ENCODE results near the gene TC2N.
A peak's percentile ranks its signal among the peaks of the same experiment; 100 is the strongest.

The TC2N gene

DNA sequence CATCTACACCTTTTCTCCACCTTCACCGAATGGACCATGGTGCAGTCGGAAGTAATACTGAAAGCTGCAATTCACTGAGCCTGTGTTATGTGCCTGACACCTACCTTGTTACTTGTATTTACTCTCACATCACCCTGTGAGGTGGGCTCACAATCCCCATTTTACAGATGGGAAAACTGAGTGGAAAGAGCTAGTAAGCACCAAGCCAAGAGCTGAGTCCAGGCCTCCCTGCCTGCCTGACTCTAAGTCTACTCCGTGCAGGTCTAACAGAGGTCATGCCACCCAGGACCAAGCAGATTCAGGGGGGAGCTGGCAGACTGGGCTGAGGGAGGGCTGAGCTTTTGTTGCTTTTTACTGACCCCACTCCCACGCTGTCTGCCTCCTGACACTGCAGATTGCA is 29.1 kb upstream of the TC2N start:
- no peaks in the 10 kb centered on the region for H3K9me3 Mint-ChIP-seq
- no peaks in the 10 kb centered on the region for H3K36me3 Mint-ChIP-seq
- DNase-seq (ENCODE audit: low spot score in 2 of 2), result no peak
- no peak for ATAC-seq
- peak overlapping the region; percentile 23 for H3K27ac Mint-ChIP-seq
- H3K4me1 Mint-ChIP-seq, result peaks cover 34% of the 10 kb centered on the region
- no peak overlapping the region for H3K4me3 Mint-ChIP-seq

DNA sequence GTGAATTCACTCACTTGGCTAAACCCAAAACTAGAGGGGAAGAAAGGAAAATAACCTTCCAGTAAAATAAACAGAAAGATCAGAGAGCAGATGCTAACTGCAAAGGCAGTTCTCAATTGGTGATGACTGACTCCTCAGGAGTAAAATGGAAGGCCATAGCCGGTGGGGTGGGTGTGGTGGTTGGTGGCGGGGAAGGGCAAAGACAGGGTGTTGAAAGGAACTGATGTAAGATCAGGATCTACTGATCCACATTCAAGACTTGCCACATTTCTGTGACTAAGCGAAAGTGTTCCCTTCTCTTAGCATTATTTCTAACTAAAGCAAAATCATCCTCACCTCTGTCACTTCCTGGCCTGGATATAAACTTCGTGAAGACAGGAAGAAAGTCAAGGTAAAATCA is 26.3 kb upstream of the TC2N start:
- ATAC-seq, result peak; percentile 67
- H3K36me3 Mint-ChIP-seq, result no peaks in the 10 kb centered on the region

GRCh38 chr14:91893007-91893406 is 25.7 kb upstream of the TC2N start:
- H3K4me3 Mint-ChIP-seq, result no peak overlapping the region
- ATAC-seq, result peak; percentile 47
- H3K9me3 Mint-ChIP-seq, result no peaks in the 10 kb centered on the region
- H3K36me3 Mint-ChIP-seq, result no peaks in the 10 kb centered on the region
- peaks cover 64% of the 10 kb centered on the region for H3K4me1 Mint-ChIP-seq
- no peak for DNase-seq (ENCODE audit: low spot score in 2 of 2)
- H3K27ac Mint-ChIP-seq, result peak overlapping the region; percentile 80

More for the DNA sequence above, 26.3 kb upstream of the TC2N start:
- peak overlapping the region; percentile 80 for H3K27ac Mint-ChIP-seq
- DNase-seq (ENCODE audit: low spot score in 2 of 2), result no peak
- no peak overlapping the region for H3K4me3 Mint-ChIP-seq
- peaks cover 61% of the 10 kb centered on the region for H3K4me1 Mint-ChIP-seq
- no peaks in the 10 kb centered on the region for H3K9me3 Mint-ChIP-seq

- Mint-ChIP-seq H3K36me3 (no peaks in the 10 kb centered on the region), H3K27ac (peak overlapping the region; percentile 38), H3K4me3 (no peak overlapping the region), H3K4me1 (peaks cover 57% of the 10 kb centered on the region), H3K9me3 (no peaks in the 10 kb centered on the region)
- DNase-seq (ENCODE audit: low spot score in 2 of 2) (no peak), ATAC-seq (no peak)
Observed at GRCh38 chr14:91891721-91892220, 24.4 kb upstream of the TC2N start.

DNA sequence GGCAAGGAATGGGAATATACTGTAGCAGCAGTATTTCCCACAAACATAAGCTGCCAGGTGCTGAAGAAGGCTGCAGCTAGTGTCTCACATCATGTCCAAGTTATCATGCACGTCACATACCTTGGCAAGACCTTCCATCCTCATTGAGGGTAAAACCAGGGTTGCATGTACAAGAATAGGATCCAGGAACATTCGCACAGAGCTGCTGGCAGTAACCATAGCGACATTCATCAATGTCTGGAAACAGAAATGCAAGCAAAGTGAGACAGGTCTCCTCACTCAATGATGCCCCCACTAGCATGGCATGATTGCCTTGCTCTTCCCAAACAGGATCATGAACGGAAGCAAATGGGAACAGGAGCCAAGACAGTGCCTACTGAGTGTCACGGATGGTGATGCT is 23.8 kb upstream of the TC2N start:
- DNase-seq (ENCODE audit: low spot score in 2 of 2), result no peak
- no peaks in the 10 kb centered on the region for H3K36me3 Mint-ChIP-seq
- H3K9me3 Mint-ChIP-seq, result no peaks in the 10 kb centered on the region
- peak overlapping the region; percentile 38 for H3K27ac Mint-ChIP-seq
- ATAC-seq, result no peak
- peaks cover 57% of the 10 kb centered on the region for H3K4me1 Mint-ChIP-seq
- no peak overlapping the region for H3K4me3 Mint-ChIP-seq

- Mint-ChIP-seq H3K36me3 (no peaks in the 10 kb centered on the region), H3K27ac (peak overlapping the region; percentile 54), H3K4me1 (peaks cover 57% of the 10 kb centered on the region), H3K9me3 (no peaks in the 10 kb centered on the region), H3K4me3 (no peak overlapping the region)
- DNase-seq (ENCODE audit: low spot score in 2 of 2) (no peak), ATAC-seq (peak; percentile 9)
Observed at GRCh38 chr14:91890291-91890749, 23.0 kb upstream of the TC2N start.

DNA sequence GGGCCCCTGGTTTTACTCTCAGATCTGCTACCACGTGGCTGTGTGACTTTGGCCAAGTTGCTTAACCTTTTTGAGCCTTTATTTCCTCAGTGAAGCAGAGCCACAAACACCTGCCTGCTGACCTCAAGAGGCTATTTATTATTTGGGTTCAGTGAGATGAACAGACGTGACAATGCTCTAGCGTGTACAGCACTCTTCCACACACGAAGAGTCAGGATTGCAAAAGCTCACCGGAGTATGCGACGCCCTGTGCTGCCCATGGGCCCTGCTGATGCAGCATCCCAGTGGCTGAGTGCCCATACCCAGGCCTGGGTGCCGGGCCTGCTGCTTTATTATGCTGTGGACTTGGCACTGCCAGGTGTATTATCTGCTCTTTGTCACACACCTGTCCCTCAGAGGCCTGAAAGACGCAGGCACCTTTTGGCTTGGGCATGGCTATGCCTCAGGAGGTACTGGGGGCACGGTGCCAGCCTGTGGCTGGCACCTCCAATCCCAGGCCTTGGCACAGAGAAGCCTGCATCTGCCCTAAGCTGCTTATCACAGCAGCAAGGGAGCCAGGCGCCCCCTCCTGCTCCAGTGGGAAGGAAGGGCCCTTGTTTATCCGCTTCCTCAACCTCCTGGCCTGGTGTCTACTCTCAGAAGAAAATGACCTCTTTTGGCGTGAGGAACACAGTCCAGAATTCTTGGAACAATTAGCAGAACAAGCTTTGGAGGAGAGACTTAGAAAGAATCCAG is 22.3 kb upstream of the TC2N start:
- no peaks in the 10 kb centered on the region for H3K36me3 Mint-ChIP-seq
- peaks cover 62% of the 10 kb centered on the region for H3K4me1 Mint-ChIP-seq
- no peak for DNase-seq (ENCODE audit: low spot score in 2 of 2)
- no peaks in the 10 kb centered on the region for H3K9me3 Mint-ChIP-seq
- no peak overlapping the region for H3K4me3 Mint-ChIP-seq
- H3K27ac Mint-ChIP-seq, result peak overlapping the region; percentile 54
- no peak for ATAC-seq

- Mint-ChIP-seq H3K9me3 (no peaks in the 10 kb centered on the region), H3K36me3 (no peaks in the 10 kb centered on the region), H3K4me1 (peaks cover 63% of the 10 kb centered on the region), H3K27ac (peak overlapping the region; percentile 54), H3K4me3 (no peak overlapping the region)
- DNase-seq (ENCODE audit: low spot score in 2 of 2) (no peak), ATAC-seq (no peak)
Observed at GRCh38 chr14:91888641-91889476, 21.5 kb upstream of the TC2N start.

- no peak for DNase-seq (ENCODE audit: low spot score in 2 of 2)
- peaks cover 50% of the 10 kb centered on the region for H3K4me1 Mint-ChIP-seq
- H3K4me3 Mint-ChIP-seq, result no peak overlapping the region
- no peak for ATAC-seq
- H3K9me3 Mint-ChIP-seq, result no peaks in the 10 kb centered on the region
- H3K27ac Mint-ChIP-seq, result no peak overlapping the region
- no peaks in the 10 kb centered on the region for H3K36me3 Mint-ChIP-seq
Observed at GRCh38 chr14:91886961-91887360, 19.6 kb upstream of the TC2N start.

DNA sequence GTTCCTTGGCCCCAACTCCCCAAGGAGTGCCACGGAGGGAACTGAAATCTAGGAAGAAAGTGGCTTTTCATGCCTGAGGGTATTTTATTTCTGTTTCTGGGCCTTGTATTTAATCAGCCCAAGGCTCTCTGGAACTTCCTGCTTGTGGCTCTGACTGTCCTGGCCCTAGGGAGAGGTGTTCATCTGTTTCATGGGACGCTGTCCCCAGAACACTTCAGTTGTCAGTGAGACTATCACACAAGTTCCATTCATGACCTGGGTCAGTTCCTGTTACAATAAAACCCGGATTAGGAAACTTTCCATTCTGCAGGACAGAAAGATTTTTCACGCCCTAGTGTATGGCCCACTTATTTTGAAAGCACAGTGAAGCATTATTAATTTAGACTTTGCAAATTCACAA is 18.5 kb upstream of the TC2N start:
- H3K27ac Mint-ChIP-seq, result no peak overlapping the region
- H3K4me1 Mint-ChIP-seq, result peaks cover 45% of the 10 kb centered on the region
- ATAC-seq, result no peak

DNA sequence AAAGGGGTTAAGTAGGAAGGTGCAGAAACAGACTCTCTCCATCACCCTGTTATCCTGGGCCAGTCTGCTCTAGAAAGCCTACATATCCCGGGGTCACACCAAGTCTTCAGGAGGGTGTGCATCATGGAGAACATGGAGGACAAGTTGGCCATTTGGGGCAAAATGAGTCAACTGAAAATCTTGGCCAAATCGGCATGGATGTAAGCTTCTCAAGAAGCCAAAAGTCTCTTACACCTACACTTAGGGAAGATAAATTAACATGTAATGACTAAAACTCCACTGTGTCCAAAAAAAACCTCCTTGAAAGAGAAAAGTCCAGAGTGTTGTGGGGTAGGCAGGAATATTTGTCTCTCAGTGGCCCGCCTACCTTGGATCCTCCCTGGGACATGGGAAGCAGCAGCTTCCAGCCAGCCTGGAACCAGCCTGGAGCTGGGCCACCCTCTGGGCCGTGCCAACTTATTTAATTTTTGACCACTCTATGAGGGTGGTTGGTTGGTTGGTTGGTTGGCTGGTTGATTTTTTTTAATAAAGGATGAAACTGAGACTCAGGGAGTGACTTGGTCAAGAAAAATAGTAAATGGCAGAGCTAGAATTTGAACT is 17.9 kb upstream of the TC2N start:
- H3K36me3 Mint-ChIP-seq, result no peaks in the 10 kb centered on the region
- H3K4me1 Mint-ChIP-seq, result peaks cover 45% of the 10 kb centered on the region
- no peaks in the 10 kb centered on the region for H3K9me3 Mint-ChIP-seq
- ATAC-seq (no peak), DNase-seq (ENCODE audit: low spot score in 2 of 2) (no peak)
- H3K4me3 Mint-ChIP-seq, result no peak overlapping the region
- H3K27ac Mint-ChIP-seq, result peak overlapping the region; percentile 5

More for the DNA sequence above, 18.5 kb upstream of the TC2N start:
- Mint-ChIP-seq H3K9me3 (no peaks in the 10 kb centered on the region), H3K36me3 (no peaks in the 10 kb centered on the region), H3K4me3 (no peak overlapping the region)
- DNase-seq (ENCODE audit: low spot score in 2 of 2), result no peak

DNA sequence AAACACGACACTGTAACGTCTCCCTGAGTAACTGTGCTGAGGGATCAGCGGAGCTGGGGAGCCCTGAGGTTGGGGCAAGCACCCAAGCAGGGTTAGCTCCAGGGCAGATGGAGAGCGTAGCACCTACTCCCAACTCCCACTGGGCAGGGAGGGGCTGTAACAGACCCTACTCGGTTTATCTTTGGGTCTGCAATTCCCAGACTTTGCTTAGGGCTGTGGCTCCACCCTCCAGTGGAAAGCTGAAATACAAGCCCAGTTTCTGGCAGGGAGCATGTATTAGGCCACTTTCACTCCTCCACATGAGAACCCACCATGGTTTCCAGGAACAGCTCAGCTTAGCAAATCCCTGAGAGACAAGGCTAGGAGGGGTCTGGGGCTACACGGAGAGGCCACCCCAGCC is 17.3 kb upstream of the TC2N start:
- H3K4me1 Mint-ChIP-seq, result peaks cover 42% of the 10 kb centered on the region
- H3K4me3 Mint-ChIP-seq, result no peak overlapping the region
- DNase-seq (ENCODE audit: low spot score in 2 of 2) (no peak), ATAC-seq (no peak)
- H3K9me3 Mint-ChIP-seq, result no peaks in the 10 kb centered on the region
- no peaks in the 10 kb centered on the region for H3K36me3 Mint-ChIP-seq
- peak overlapping the region; percentile 5 for H3K27ac Mint-ChIP-seq

- H3K4me1 Mint-ChIP-seq, result peaks cover 33% of the 10 kb centered on the region
- no peak overlapping the region for H3K27ac Mint-ChIP-seq
- no peak overlapping the region for H3K4me3 Mint-ChIP-seq
- no peak for DNase-seq (ENCODE audit: low spot score in 2 of 2)
- H3K36me3 Mint-ChIP-seq, result no peaks in the 10 kb centered on the region
- no peaks in the 10 kb centered on the region for H3K9me3 Mint-ChIP-seq
- no peak for ATAC-seq
Observed at GRCh38 chr14:91883753-91884152, 16.4 kb upstream of the TC2N start.

DNA sequence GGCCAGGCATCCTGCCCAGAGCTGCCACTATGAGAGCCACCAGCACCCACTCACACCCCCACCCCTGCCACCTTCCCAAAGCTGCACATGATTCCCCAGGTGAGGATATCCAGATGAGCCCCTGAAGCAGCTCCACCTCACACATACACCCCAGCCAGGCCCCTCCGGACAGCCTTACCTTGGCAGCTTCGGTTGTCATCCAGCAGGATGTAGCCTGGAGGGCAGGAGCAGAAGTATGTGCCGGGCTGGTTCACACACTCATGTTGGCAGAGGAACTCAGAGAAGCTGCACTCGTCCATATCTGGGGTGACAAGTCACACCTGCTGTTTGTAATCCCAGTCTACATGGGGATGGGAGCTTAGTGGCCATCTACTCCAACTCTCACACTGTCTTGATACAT is 15.4 kb upstream of the TC2N start:
- Mint-ChIP-seq H3K9me3 (no peaks in the 10 kb centered on the region), H3K4me1 (peaks cover 28% of the 10 kb centered on the region), H3K36me3 (no peaks in the 10 kb centered on the region), H3K27ac (no peak overlapping the region), H3K4me3 (no peak overlapping the region)
- ATAC-seq (no peak), DNase-seq (ENCODE audit: low spot score in 2 of 2) (no peak)

DNA sequence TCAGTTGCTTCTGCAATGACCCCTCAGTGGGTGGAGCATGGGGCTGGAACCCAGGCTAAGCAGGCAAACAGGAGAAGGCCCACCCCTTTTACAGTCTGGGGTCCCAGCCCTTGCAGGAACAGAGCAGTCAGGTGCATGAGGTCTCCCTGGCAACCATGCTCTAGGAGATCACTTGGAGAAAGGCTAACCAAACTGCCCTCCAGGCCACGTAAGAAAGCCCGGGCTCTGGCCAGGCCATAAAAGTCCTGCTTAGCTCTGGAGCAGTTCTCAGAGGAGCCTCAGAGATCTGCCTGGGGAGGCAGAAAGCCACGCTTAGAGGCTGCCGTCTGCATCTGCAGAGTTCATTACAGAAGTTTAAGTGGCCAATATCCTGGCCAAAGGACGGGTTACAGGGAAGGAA is 15.0 kb upstream of the TC2N start:
- H3K4me1 Mint-ChIP-seq, result peaks cover 32% of the 10 kb centered on the region
- no peaks in the 10 kb centered on the region for H3K36me3 Mint-ChIP-seq
- DNase-seq (ENCODE audit: low spot score in 2 of 2), result no peak
- H3K4me3 Mint-ChIP-seq, result no peak overlapping the region
- H3K9me3 Mint-ChIP-seq, result no peaks in the 10 kb centered on the region
- no peak overlapping the region for H3K27ac Mint-ChIP-seq
- ATAC-seq, result no peak

Data from stimulated activated effector memory CD8-positive, alpha-beta T cell treated with anti-CD3 and anti-CD28 coated beads, Interleukin-12 subunit alpha, Interleukin-12 subunit beta, amount 100 ng/mL, for 72 hours (primary cell).